Esophagus squamous epithelium (tissue), 5 donors: ENCODE results near the gene RGL4. TPM values are rescaled to one million over a fixed set of nuclear protein-coding genes. Genes with fewer than 3 reads are reported as not detected.
"Not testable (repeated sequence)": the region's sequence is repeated elsewhere in the genome, so short reads cannot be mapped to it uniquely, and the experiment has no call there.

Source experiments
- DNase-seq: peaks from one replicate; lab custom pipeline; 2025; lab: John Stamatoyannopoulos, UW
- H3K27ac ChIP-seq, 4 donors: fragments of 200-600 bp; sonication (generic); one replicate each; pipeline ENCODE4 v1.5.1; 2016 to 2019; ENCODE audit warnings: mild to moderate bottlenecking in 1 of 4
- H3K27me3 ChIP-seq, 4 donors: fragments of 200-600 bp; sonication (generic); 1 replicate in 3 of 4; 2 replicates in 1 of 4; pipeline versions ENCODE4 v1.5.1 to v1.6.0; 2017 to 2021; ENCODE audit warnings: antibody characterized with exemption in 1 of 4
- H3K36me3 ChIP-seq, 3 donors: fragments of 200-600 bp; sonication (generic); one replicate each; pipeline ENCODE4 v1.5.1; 2016 to 2019
- H3K4me1 ChIP-seq, 3 donors: fragments of 200-600 bp; sonication (generic); one replicate each; pipeline ENCODE4 v1.5.1; 2017 to 2019
- H3K4me3 ChIP-seq, 4 donors: fragments of 200-600 bp; sonication (generic); 1 replicate in 3 of 4; 2 replicates in 1 of 4; pipeline ENCODE4 v1.5.1; 2016 to 2019; ENCODE audit warnings: mild to moderate bottlenecking in 2 of 4, moderate library complexity in 1 of 4
- H3K9me3 ChIP-seq, 3 donors: fragments of 200-600 bp; sonication (generic); one replicate each; pipeline ENCODE4 v1.5.1; 2016 to 2019
- POLR2A ChIP-seq, 4 donors: fragments of 450-650 bp; IDR thresholded peaks; one replicate each; pipeline ENCODE4 v1.6.1; 2017; ENCODE audit warnings: antibody characterized with exemption in 4 of 4, mild to moderate bottlenecking in 4 of 4, moderate library complexity in 3 of 4
- WGBS, 2 donors: methylation state at CpG; one replicate each; pipeline ENCODE4 v1.1.5; 2018; 5-methylcytosine and 5-hydroxymethylcytosine counted together
- intact Hi-C: fragments of 100-400 bp; cut with DNase I; formaldehyde crosslinking; loops from one replicate; pipeline ENCODE4 v1.15.0; 2022
- total RNA-seq, 4 donors: library from RNA; depleted of rRNA; stranded (reverse); fragments of >200 nt; gene quantifications; one replicate each; pipeline ENCODE4 v1.1.0, GENCODE V29; 2016
- TF ChIP-seq, protein P1 (sequence below), 6 experiments: fragments of 450-650 bp in 4 of 6; fragments of 200-600 bp in 2 of 6; sonication (generic) in 2 of 6; IDR thresholded peaks; one replicate each; pipeline ENCODE4 v1.5.1; 2016 to 2019; ENCODE audit warnings: antibody characterized with exemption in 6 of 6, mild to moderate bottlenecking in 4 of 6, moderate library complexity in 4 of 6
- donor health status: DM: yes; HTN: yes; CAD: no.

RGL4 gene, protein sequence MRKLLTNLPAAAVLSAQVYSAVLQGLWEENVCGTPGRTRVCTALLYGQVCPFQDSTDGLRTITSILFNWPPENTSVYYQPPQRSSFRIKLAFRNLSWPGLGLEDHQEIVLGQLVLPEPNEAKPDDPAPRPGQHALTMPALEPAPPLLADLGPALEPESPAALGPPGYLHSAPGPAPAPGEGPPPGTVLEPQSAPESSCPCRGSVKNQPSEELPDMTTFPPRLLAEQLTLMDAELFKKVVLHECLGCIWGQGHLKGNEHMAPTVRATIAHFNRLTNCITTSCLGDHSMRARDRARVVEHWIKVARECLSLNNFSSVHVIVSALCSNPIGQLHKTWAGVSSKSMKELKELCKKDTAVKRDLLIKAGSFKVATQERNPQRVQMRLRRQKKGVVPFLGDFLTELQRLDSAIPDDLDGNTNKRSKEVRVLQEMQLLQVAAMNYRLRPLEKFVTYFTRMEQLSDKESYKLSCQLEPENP
- total RNA-seq, result not detected

DNA sequence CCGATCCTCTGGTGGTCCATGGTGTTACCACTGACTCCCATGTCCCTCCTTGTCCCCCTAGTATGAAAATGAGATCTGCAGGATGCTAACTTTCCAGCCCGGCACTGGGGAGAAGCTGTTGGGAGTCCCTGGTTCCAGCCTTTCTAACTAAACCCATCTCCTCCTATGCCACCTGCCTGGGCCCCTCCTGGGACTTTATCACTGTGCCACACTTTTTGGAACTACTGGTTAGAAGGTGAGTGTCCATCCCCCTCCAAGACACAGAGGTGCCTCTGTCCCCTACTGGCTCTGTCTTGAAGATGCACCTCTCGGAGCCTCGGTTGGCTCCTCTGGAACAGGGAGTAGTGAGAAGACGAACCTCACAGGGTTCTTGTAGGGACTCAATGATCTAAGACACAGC, at the start of gene RGL4:
RGL4 (plus strand) TSS at position 301 of the 400 bp plus-strand sequence. CDS start 1,018 bp downstream, outside the sequence.
- Histone ChIP-seq H3K4me1 (peaks cover 0 to 7% (median 0%) of the 10 kb centered on the region in 3 donors), H3K4me3 (no peak within 1 kb of the TSS), H3K9me3 (no peaks in the 10 kb centered on the region), H3K36me3 (peaks cover 9 to 53% (median 20%) of the 10 kb centered on the region in 3 donors), H3K27me3 (no peaks in the 10 kb centered on the region), H3K27ac (no peak within 1 kb of the TSS)
- no peak for DNase-seq
- intact Hi-C loops, result no loop called here
- TF ChIP-seq POLR2A (IDR thresholded peaks at IDR 0.05), result no peak
- TF ChIP-seq, protein P1, sequence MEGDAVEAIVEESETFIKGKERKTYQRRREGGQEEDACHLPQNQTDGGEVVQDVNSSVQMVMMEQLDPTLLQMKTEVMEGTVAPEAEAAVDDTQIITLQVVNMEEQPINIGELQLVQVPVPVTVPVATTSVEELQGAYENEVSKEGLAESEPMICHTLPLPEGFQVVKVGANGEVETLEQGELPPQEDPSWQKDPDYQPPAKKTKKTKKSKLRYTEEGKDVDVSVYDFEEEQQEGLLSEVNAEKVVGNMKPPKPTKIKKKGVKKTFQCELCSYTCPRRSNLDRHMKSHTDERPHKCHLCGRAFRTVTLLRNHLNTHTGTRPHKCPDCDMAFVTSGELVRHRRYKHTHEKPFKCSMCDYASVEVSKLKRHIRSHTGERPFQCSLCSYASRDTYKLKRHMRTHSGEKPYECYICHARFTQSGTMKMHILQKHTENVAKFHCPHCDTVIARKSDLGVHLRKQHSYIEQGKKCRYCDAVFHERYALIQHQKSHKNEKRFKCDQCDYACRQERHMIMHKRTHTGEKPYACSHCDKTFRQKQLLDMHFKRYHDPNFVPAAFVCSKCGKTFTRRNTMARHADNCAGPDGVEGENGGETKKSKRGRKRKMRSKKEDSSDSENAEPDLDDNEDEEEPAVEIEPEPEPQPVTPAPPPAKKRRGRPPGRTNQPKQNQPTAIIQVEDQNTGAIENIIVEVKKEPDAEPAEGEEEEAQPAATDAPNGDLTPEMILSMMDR (IDR thresholded peaks at IDR 0.05), result no peak
- WGBS, 2 donors, result 93 to 100% methylated on average over 2 to 5 of the region's 5 CpGs

DNA sequence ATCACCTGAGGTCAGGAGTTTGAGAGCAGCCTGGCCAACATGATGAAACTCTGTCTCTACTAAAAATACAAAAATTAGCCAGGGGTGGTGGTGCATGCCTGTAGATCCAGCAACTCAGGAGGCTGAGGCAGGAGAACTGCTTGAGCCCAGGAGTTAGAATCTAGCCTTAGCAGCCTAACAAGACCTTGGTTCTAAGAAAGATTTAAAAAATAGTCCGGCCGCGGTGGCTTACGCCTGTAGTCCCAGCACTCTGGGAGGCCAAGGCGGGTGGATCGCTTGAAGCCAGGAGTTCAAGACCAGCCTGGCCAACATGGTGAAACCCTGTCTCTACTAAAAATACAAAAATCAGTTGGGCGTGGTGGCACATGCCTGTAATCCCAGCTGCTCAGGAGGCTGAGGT, 44.3 kb upstream of the RGL4 start:
- H3K9me3 ChIP-seq, H3K4me3 ChIP-seq, intact Hi-C loops, H3K27ac ChIP-seq, DNase-seq, H3K4me1 ChIP-seq, H3K36me3 ChIP-seq, H3K27me3 ChIP-seq: not testable (repeated sequence)
- WGBS, 2 donors, result 93 to 94% methylated on average over 7 of the region's 7 CpGs

DNA sequence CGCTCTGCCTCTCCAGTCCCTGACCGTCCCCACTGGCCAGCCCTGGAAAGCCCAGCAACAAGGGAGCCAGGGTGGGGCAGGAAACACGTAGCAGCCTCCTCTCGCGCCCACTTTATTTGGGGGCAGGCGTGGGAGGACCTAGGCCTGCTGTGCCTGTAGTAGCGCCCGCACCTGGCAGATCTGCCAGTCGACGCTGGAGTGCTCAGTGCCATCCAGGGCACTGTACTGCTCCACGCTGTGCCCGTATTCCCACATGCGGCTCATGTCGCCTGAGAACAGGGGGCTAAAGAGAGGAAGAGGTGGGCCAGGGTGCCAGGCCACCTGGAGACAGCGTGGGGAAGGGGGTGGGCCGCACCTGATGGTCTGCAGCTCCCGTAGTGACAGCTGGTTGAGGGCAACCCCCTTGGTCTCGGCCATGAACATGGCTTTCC, 41.7 kb upstream of the RGL4 start:
- Histone ChIP-seq H3K4me1 (no peaks in the 10 kb centered on the region), H3K36me3 (peaks cover 0 to 25% (median 0%) of the 10 kb centered on the region in 3 donors), H3K9me3 (no peaks in the 10 kb centered on the region), H3K27me3 (no peaks in the 10 kb centered on the region), H3K27ac (no peak overlapping the region), H3K4me3 (no peak overlapping the region)
- intact Hi-C loops, result no loop called here
- WGBS, 2 donors, result 88 to 93% methylated on average over 16 of the region's 18 CpGs
- TF ChIP-seq POLR2A (IDR thresholded peaks at IDR 0.05), result no peak
- TF ChIP-seq, protein P1 (IDR thresholded peaks at IDR 0.05), result no peak
- no peak for DNase-seq

DNA sequence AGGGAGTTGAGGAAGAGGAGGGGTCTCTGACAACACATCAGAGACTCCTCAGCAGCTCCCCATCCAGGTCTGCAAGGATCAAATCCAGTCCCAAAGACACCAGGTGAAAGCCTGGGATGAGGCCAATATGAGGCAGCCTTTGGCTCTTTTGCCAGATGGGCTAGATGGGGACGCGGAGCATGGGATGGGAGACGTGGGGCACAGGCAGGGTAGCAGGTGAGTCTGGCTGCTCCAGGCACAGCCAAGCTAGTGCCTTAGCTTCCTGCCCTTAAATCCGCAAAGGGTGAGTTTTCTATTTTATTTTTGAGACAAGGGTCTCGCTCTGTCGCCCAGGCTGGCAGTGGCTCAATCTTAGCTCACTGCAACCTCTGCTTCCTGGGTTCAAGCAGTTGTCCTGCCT, 39.1 kb upstream of the RGL4 start:
- intact Hi-C loops, result no loop called here

DNA sequence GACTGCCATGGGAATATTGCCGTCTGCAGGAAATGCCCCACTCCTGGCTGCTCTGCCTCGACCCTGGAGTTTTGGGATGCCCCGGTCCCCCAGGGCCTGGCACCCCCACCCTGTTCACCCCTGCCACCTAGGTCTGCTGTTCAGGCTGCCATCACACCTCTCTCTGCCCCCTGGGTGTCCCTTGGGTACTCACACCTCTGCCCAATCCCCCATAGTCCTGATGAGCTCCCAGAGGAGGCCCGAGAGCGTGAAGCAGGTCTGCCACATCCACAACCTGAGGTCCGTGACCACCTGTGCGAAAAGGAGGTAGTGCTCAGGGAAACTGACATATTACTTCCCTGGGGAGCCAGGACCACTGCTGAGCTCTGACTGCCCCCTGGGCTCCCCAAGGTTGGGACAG, 38.5 kb upstream of the RGL4 start:
- DNase-seq, result no peak
- TF ChIP-seq, protein P1 (IDR thresholded peaks at IDR 0.05), result no peak
- no peak for TF ChIP-seq POLR2A (IDR thresholded peaks at IDR 0.05)
- Histone ChIP-seq H3K27me3 (no peaks in the 10 kb centered on the region), H3K4me3 (no peak overlapping the region), H3K36me3 (peaks cover 0 to 36% (median 0%) of the 10 kb centered on the region in 3 donors), H3K27ac (no peak overlapping the region), H3K9me3 (no peaks in the 10 kb centered on the region), H3K4me1 (no peaks in the 10 kb centered on the region)
- intact Hi-C loops, result no loop called here
- WGBS, 2 donors, result 93% methylated on average over 4 of the region's 7 CpGs; no CpG with 5 or more reads in 1 of the 2 donors

More for the DNA sequence above, 39.1 kb upstream of the RGL4 start:
- TF ChIP-seq, protein P1 (IDR thresholded peaks at IDR 0.05), result no peak
- no peak for TF ChIP-seq POLR2A (IDR thresholded peaks at IDR 0.05)
- peaks cover 0 to 34% (median 0%) of the 10 kb centered on the region in 3 donors for H3K36me3 ChIP-seq
- no peak overlapping the region for H3K27ac ChIP-seq
- WGBS, 2 donors, result 73 to 97% methylated on average over 3 to 6 of the region's 6 CpGs
- no peak overlapping the region for H3K4me3 ChIP-seq
- no peaks in the 10 kb centered on the region for H3K27me3 ChIP-seq
- H3K9me3 ChIP-seq, result no peaks in the 10 kb centered on the region
- no peaks in the 10 kb centered on the region for H3K4me1 ChIP-seq
- DNase-seq, result no peak
